ENCODE measurements around the gene PDLIM4.

DNA sequence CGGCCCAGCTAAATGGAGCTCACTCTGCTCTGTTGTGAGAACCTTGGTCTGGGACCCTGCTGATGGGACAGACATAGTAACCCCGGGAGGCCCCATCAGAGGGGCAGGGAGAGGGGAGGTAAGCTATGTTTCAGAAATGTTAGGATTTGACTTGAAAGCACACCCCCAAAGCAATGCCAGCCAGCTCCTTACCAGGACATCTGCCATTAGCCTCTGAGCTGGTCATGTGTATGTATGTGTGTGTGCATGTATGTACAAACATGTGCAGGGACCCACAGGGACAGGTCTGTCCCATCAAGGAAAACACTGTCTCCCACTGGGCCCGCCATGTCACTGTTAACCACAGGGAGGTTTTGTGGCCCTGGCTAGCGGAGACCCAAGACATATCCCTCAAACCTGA, 51.2 kb downstream of the PDLIM4 start:
- TF ChIP-seq CTCF (conservative IDR thresholded peaks at IDR 0.05) (no peak), ZFX (IDR thresholded peaks at IDR 0.05) (no peak)
